BJ (cell line): ENCODE results near the gene CHRNB1. TPM values are rescaled to one million over a fixed set of nuclear protein-coding genes. Genes with fewer than 3 reads are reported as not detected.

Experiments used
- CTCF ChIA-PET: fragments of 350-600 bp; formaldehyde crosslinking; extraction: SDS; loops from one replicate; lab custom pipeline; 2021; ENCODE audit warnings: antibody characterized with exemption, inconsistent platforms; lab: Yijun Ruan, JAX
- POLR2A ChIA-PET: fragments of 300-600 bp; sonication (Branson Sonifier 250); formaldehyde crosslinking; extraction: SDS; loops from one replicate; lab custom pipeline; 2021; ENCODE audit warnings: antibody characterized with exemption; lab: Charles Lee
- DNase-seq: peaks from one replicate; pipeline ENCODE4 v3.0.0-alpha.2; 2011; ENCODE audit warnings: low read depth
- H3K27me3 ChIP-seq: 2 replicates; pipeline ENCODE4 v1.6.0; 2011; ENCODE audit warnings: low read length; ENCODE audit not compliant: control insufficient read depth, insufficient read depth
- H3K36me3 ChIP-seq: 2 replicates; pipeline ENCODE4 v1.5.1; 2011; ENCODE audit warnings: low read length; ENCODE audit not compliant: control insufficient read depth, insufficient read depth
- H3K4me3 ChIP-seq: 2 replicates; pipeline ENCODE4 v1.5.1; 2011; ENCODE audit warnings: low read depth, mild to moderate bottlenecking, control low read depth, low read length
- CTCF ChIP-seq: IDR thresholded peaks from 2 replicates; pipeline ENCODE4 v1.5.1; 2011; ENCODE audit warnings: low read depth, mild to moderate bottlenecking, control low read depth, inconsistent platforms, low read length, moderate library complexity; ENCODE audit not compliant: insufficient read depth
- polyA plus RNA-seq: library from polyadenylated mRNA; depleted of rRNA; stranded (reverse); fragments of >200 nt; gene quantifications from 2 replicates; pipeline ENCODE4 v1.2.3, GENCODE V29; 2011

Gene CHRNB1
- polyA plus RNA-seq, 1 experiment, result 6.8 TPM

GRCh38 chr17:7415784-7416183 lies 29.1 kb upstream of the CHRNB1 start:
- Histone ChIP-seq H3K36me3 (peaks cover 16% of the 10 kb centered on the region), H3K4me3 (no peak overlapping the region), H3K27me3 (no peaks in the 10 kb centered on the region)
- TF ChIP-seq CTCF, result no peak
- ChIA-PET CTCF (no interaction called here), POLR2A (no interaction called here)
- no peak for DNase-seq

GRCh38 chr17:7416323-7416722 lies 28.5 kb upstream of the CHRNB1 start:
- CTCF ChIA-PET, result no interaction called here
- Histone ChIP-seq H3K27me3 (no peaks in the 10 kb centered on the region), H3K4me3 (no peak overlapping the region), H3K36me3 (peaks cover 16% of the 10 kb centered on the region)
- no peak for DNase-seq
- no peak for TF ChIP-seq CTCF
- POLR2A ChIA-PET, result no interaction called here

GRCh38 chr17:7417056-7417655 lies 27.7 kb upstream of the CHRNB1 start:
- peaks cover 16% of the 10 kb centered on the region for H3K36me3 ChIP-seq
- POLR2A ChIA-PET, result no interaction called here
- CTCF ChIA-PET, result no interaction called here

GRCh38 chr17:7418472-7419152 lies 26.2 kb upstream of the CHRNB1 start:
- H3K36me3 ChIP-seq, result peaks cover 16% of the 10 kb centered on the region
- no peaks in the 10 kb centered on the region for H3K27me3 ChIP-seq
- no peak for DNase-seq
- CTCF ChIA-PET, result no interaction called here
- POLR2A ChIA-PET, result no interaction called here
- no peak for TF ChIP-seq CTCF
- no peak overlapping the region for H3K4me3 ChIP-seq

More at GRCh38 chr17:7417056-7417655, 27.7 kb upstream of the CHRNB1 start:
- no peak overlapping the region for H3K4me3 ChIP-seq
- no peaks in the 10 kb centered on the region for H3K27me3 ChIP-seq
- DNase-seq, result no peak
- TF ChIP-seq CTCF, result no peak

GRCh38 chr17:7419819-7420610 lies 24.8 kb upstream of the CHRNB1 start, which contains the start of gene SPEM1:
TSS of gene SPEM1 (plus strand) at chr17:7420324. CDS start at chr17:7420385, 61 bp downstream.
- CTCF ChIA-PET, result interaction anchor here (0.9 to 1.2 kb wide), 4 partner anchors 10 to 141 kb away, joined by 3 read pairs; no protein-coding TSS in a partner anchor

More at GRCh38 chr17:7419819-7420610, 24.8 kb upstream of the CHRNB1 start, which contains the start of gene SPEM1:
- DNase-seq, result no peak
- no peak for TF ChIP-seq CTCF
- POLR2A ChIA-PET, result no interaction called here
- H3K36me3 ChIP-seq, result peaks cover 14% of the 10 kb centered on the region
- no peaks in the 10 kb centered on the region for H3K27me3 ChIP-seq
- H3K4me3 ChIP-seq, result no peak within 1 kb of the TSS
